HepG2 (cell line): Measurements from ENCODE around the gene DIP2C. TPM values are rescaled to one million over a fixed set of nuclear protein-coding genes. Genes with fewer than 3 reads are reported as not detected.

Experiments used
- ATAC-seq: fragments of 200-7000 bp; cut with Tn5 transposase; 3 replicates; pipeline ENCODE4 v1.9.1; 2020; ENCODE audit warnings: mild to moderate bottlenecking, moderate library complexity
- BruUV-seq: library from RNA; stranded (reverse); fragments of 400-500 nt; replicated peaks from 2 replicates; lab custom pipeline; 2021; lab: Mats Ljungman, UMichigan
- CTCF ChIA-PET: fragments of 300-600 bp; formaldehyde crosslinking; extraction: SDS; loops from one replicate; lab custom pipeline; 2021; ENCODE audit warnings: low total read pairs, inconsistent platforms, low intra/inter-chr PET ratio; lab: Yijun Ruan, JAX
- POLR2A ChIA-PET: fragments of 350-600 bp; sonication (Branson Sonifier 250); formaldehyde crosslinking; loops from one replicate; lab custom pipeline; 2020; ENCODE audit warnings: antibody characterized with exemption, inconsistent platforms; lab: Yijun Ruan, JAX
- DNase-seq: peaks from one replicate; pipeline ENCODE4 v3.0.0-alpha.2; 2015; ENCODE audit warnings: low spot score
- FAIRE-seq: peaks from 3 replicates; lab custom pipeline; 2011; peaks lifted over from hg19 to GRCh38; lab: Jason Lieb, UNC
- H2AFZ ChIP-seq: one replicate; pipeline ENCODE4 v1.6.1; 2011; ENCODE audit warnings: low read length, inconsistent platforms
- H3K27ac ChIP-seq: fragments of 300-600 bp; 3 replicates; pipeline ENCODE4 v1.8.0; 2011; ENCODE audit warnings: mixed run types, mild to moderate bottlenecking, mixed read lengths, low read length, inconsistent platforms; ENCODE audit not compliant: insufficient read depth; ENCODE audit errors: extremely low read length
- H3K27me3 ChIP-seq, 2 experiments: fragments of 200-600 bp in 1 of 2; 2 replicates in 1 of 2; 3 replicates in 1 of 2; pipeline versions ENCODE4 v1.6.0 to v1.8.0; 2011; ENCODE audit warnings: low read length in 2 of 2, mild to moderate bottlenecking in 2 of 2, moderate library complexity in 2 of 2, inconsistent platforms in 1 of 2; ENCODE audit not compliant: insufficient read depth in 2 of 2, control insufficient read depth in 1 of 2
- H3K36me3 ChIP-seq, 2 experiments: fragments of 200-600 bp in 1 of 2; replicated peaks in 1 of 2; 2 replicates in 1 of 2; 3 replicates in 1 of 2; pipeline versions ENCODE4 v1.5.1 to v1.8.0; 2011; ENCODE audit warnings: low read length in 2 of 2, inconsistent platforms in 1 of 2; ENCODE audit not compliant: insufficient read depth in 2 of 2, control insufficient read depth in 1 of 2
- H3K4me1 ChIP-seq: 2 replicates; pipeline ENCODE4 v1.5.1; 2012; ENCODE audit warnings: low read length, inconsistent platforms; ENCODE audit not compliant: insufficient read depth
- H3K4me2 ChIP-seq: 2 replicates; pipeline ENCODE4 v1.6.0; 2011; ENCODE audit warnings: low read depth, low read length, inconsistent platforms
- H3K4me3 ChIP-seq, 3 experiments: fragments of 200-600 bp in 1 of 3; sonication (generic), shearing (Covaris generic) in 1 of 3; replicated peaks in 1 of 3; 2 replicates each; pipeline ENCODE4 v1.5.1; 2011 to 2016; ENCODE audit warnings: low read length in 3 of 3, inconsistent platforms in 2 of 3, low read depth in 2 of 3, mild to moderate bottlenecking in 2 of 3, control low read depth in 1 of 3, mixed read lengths in 1 of 3; ENCODE audit not compliant: insufficient read depth in 1 of 3
- H3K79me2 ChIP-seq: one replicate; pipeline ENCODE4 v1.6.1; 2011; ENCODE audit warnings: low read length, inconsistent platforms; ENCODE audit not compliant: insufficient read depth
- H3K9ac ChIP-seq: 2 replicates; pipeline ENCODE4 v1.6.0; 2011; ENCODE audit warnings: mild to moderate bottlenecking, low read depth, low read length, inconsistent platforms; ENCODE audit not compliant: insufficient read depth
- H3K9me3 ChIP-seq: 2 replicates; pipeline ENCODE4 v1.5.1; 2012; ENCODE audit warnings: mild to moderate bottlenecking, low read length
- H4K20me1 ChIP-seq: 2 replicates; pipeline ENCODE4 v1.6.0; 2011; ENCODE audit warnings: inconsistent platforms, mild to moderate bottlenecking, low read length, moderate library complexity; ENCODE audit not compliant: insufficient read depth
- ETV6 ChIP-seq: sonication (generic); formaldehyde crosslinking; conservative IDR thresholded peaks from 2 replicates; pipeline ENCODE4 v1.4.0; 2020; ENCODE audit warnings: missing genetic modification reagents
- GABPA ChIP-seq, 2 experiments: IDR thresholded peaks; 2 replicates each; pipeline ENCODE4 v1.6.1; 2011 to 2016; ENCODE audit warnings: low read depth in 2 of 2, low read length in 1 of 2, missing biosample characterization in 1 of 2, missing genetic modification characterization in 1 of 2
- KLF11 ChIP-seq: IDR thresholded peaks from 2 replicates; pipeline ENCODE4 v1.6.1; 2016; ENCODE audit warnings: missing compliant biosample characterization
- NR2F2 ChIP-seq: IDR thresholded peaks from 2 replicates; pipeline ENCODE4 v1.6.1; 2012; ENCODE audit warnings: low read depth, inconsistent platforms, borderline replicate concordance
- RORA ChIP-seq: sonication (generic); formaldehyde crosslinking; IDR thresholded peaks from 2 replicates; pipeline ENCODE4 v1.5.0; 2020; ENCODE audit warnings: mild to moderate bottlenecking, missing genetic modification reagents, moderate library complexity
- SMARCE1 ChIP-seq: fragments of 450-650 bp; IDR thresholded peaks from 2 replicates; pipeline ENCODE4 v1.6.1; 2017; ENCODE audit warnings: borderline replicate concordance
- SNAPC2 ChIP-seq: sonication (generic); formaldehyde crosslinking; IDR thresholded peaks from 2 replicates; pipeline ENCODE4 v1.8.1; 2022; ENCODE audit warnings: mild to moderate bottlenecking, missing genetic modification reagents
- SSRP1 ChIP-seq: IDR thresholded peaks from 2 replicates; pipeline ENCODE4 v1.6.1; 2016; ENCODE audit warnings: control low read depth
- TSC22D2 ChIP-seq: sonication (generic); formaldehyde crosslinking; IDR thresholded peaks from 2 replicates; pipeline ENCODE4 v1.5.1; 2020; ENCODE audit warnings: missing genetic modification reagents, mild to moderate bottlenecking, borderline replicate concordance
- ZFP62 ChIP-seq: sonication (generic); formaldehyde crosslinking; IDR thresholded peaks from 2 replicates; pipeline ENCODE4 v1.4.0; 2020; ENCODE audit warnings: missing genetic modification reagents
- ZMAT3 ChIP-seq: sonication (generic); formaldehyde crosslinking; conservative IDR thresholded peaks from 2 replicates; pipeline ENCODE4 v1.7.0; 2021; ENCODE audit warnings: missing genetic modification reagents
- ZNF234 ChIP-seq: sonication (generic); formaldehyde crosslinking; conservative IDR thresholded peaks from 2 replicates; pipeline ENCODE4 v1.5.1; 2020; ENCODE audit warnings: mild to moderate bottlenecking, missing genetic modification reagents
- ZNF292 ChIP-seq: sonication (generic); formaldehyde crosslinking; IDR thresholded peaks from 2 replicates; pipeline ENCODE4 v1.8.1; 2022; ENCODE audit warnings: mild to moderate bottlenecking, low read depth, missing genetic modification reagents, borderline replicate concordance
- WGBS: methylation state at CpG from one replicate; pipeline ENCODE4 v1.1.6; 2017; ENCODE audit warnings: low lambda C conversion rate; 5-methylcytosine and 5-hydroxymethylcytosine counted together
- in situ Hi-C: cut with HindIII; loops from 2 replicates; pipeline ENCODE4 v1.10.0; 2017; ENCODE audit warnings: low pct_unique_long_range_greater_than_20kb; ENCODE audit not compliant: extremely low pct_ligation_motif_present
- intact Hi-C: fragments of 100-400 bp; cut with micrococcal nuclease; formaldehyde crosslinking; loops from one replicate; pipeline ENCODE4 v1.10.0; 2022; ENCODE audit not compliant: unreplicated experiment
- polyA plus RNA-seq, 8 experiments: library from polyadenylated mRNA; depleted of rRNA in 3 of 8; stranded (reverse) in 7 of 8; unstranded in 1 of 8; fragments of >200 nt; fragmentation: Illumina TruSeq in 4 of 8; extraction: Trizol in 4 of 8; gene quantifications; 2 replicates each; pipeline versions ENCODE4 v1.2.1 to v1.2.3, GENCODE V29; 2011 to 2016; ENCODE audit warnings: low read depth in 4 of 8, missing spikeins in 1 of 8, mixed read lengths in 1 of 8; ENCODE audit not compliant: insufficient read depth in 1 of 8
- total RNA-seq, 5 experiments: library from RNA; depleted of rRNA; stranded (reverse); fragments of >200 nt; fragmentation: Illumina TruSeq; extraction: Trizol; gene quantifications; 2 replicates each; pipeline ENCODE4 v1.2.3, GENCODE V29; 2016; ENCODE audit warnings: low read depth in 1 of 5
- TF ChIP-seq, protein P1 (sequence below): sonication (generic); formaldehyde crosslinking; IDR thresholded peaks from 2 replicates; pipeline ENCODE4 v1.4.0; 2020; ENCODE audit warnings: mild to moderate bottlenecking, missing genetic modification reagents
- TF ChIP-seq, protein P2 (sequence below): IDR thresholded peaks from 2 replicates; pipeline ENCODE4 v1.6.1; 2016; ENCODE audit warnings: missing compliant biosample characterization, missing genetic modification reagents, borderline replicate concordance
- TF ChIP-seq, protein P3 (sequence below): sonication (generic); formaldehyde crosslinking; conservative IDR thresholded peaks from 2 replicates; pipeline ENCODE4 v1.4.0; 2020; ENCODE audit warnings: mild to moderate bottlenecking, missing genetic modification reagents, moderate library complexity

Gene DIP2C
- total and polyA plus RNA-seq, 2 of the 13 experiments (the other 11 are each of a cell fraction or from before 2014, with no cell fraction given) = 2.2 to 2.7 TPM

DNA sequence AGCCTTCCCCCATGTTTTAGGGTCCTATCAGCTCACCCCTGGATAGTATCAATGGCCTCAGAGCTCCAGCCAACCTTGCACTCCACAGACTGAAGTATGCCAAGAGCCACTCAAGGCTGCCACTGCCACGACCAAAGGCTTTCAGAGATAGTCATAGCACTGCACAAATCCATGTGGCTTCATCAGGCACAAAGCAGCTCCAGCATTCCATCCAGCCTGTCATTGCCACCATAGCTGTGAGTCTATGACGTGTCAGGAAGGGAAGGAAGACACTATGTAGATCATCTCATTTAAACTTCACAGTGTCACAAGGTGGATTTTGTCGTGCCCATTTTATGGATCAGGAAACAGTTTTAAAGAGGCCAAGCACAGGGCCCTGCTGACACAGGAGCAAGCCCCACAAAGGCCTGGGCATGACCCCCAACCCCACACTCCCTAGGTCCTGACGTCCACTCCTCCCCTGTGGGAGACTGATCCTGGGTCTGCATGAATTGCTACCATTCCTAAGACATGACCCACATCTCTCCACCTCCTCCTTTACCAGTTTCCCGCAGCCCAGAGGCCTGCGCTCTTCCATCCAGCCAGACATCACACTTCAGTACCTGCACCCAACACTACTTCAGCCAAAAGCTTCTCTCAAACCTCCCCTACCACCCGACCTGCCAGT lies 119.4 kb downstream of the DIP2C start:
- no peaks in the 10 kb centered on the region for H3K27me3 ChIP-seq
- H3K9me3 ChIP-seq = no peaks in the 10 kb centered on the region
- POLR2A ChIA-PET = no interaction called here
- FAIRE-seq = no peak
- H3K4me1 ChIP-seq = peaks cover 12% of the 10 kb centered on the region
- no peak overlapping the region for H3K27ac ChIP-seq
- in situ Hi-C loops = no loop called here
- TF ChIP-seq, protein P1, sequence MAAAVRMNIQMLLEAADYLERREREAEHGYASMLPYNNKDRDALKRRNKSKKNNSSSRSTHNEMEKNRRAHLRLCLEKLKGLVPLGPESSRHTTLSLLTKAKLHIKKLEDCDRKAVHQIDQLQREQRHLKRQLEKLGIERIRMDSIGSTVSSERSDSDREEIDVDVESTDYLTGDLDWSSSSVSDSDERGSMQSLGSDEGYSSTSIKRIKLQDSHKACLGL = no peak
- no peak for TF ChIP-seq ZFP62
- TF ChIP-seq KLF11 (CRISPR knock-in tag) = no peak
- no peak for TF ChIP-seq ZNF234 (CRISPR knock-in tag)
- no peak for TF ChIP-seq ZNF292 (CRISPR knock-in tag)
- TF ChIP-seq ZMAT3 (CRISPR knock-in tag) = no peak
- no peak for TF ChIP-seq SSRP1 (CRISPR knock-in tag)
- no peak for TF ChIP-seq SNAPC2 (CRISPR knock-in tag)
- no peak for TF ChIP-seq ETV6 (CRISPR knock-in tag)
- no peak for TF ChIP-seq NR2F2
- TF ChIP-seq, protein P2, sequence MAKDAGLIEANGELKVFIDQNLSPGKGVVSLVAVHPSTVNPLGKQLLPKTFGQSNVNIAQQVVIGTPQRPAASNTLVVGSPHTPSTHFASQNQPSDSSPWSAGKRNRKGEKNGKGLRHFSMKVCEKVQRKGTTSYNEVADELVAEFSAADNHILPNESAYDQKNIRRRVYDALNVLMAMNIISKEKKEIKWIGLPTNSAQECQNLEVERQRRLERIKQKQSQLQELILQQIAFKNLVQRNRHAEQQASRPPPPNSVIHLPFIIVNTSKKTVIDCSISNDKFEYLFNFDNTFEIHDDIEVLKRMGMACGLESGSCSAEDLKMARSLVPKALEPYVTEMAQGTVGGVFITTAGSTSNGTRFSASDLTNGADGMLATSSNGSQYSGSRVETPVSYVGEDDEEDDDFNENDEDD (CRISPR knock-in tag) = no peak
- TF ChIP-seq RORA (CRISPR knock-in tag) = no peak
- TF ChIP-seq SMARCE1 = no peak
- TF ChIP-seq GABPA (IDR thresholded peaks at IDR 0.05; ENCODE audit: low read depth, low read length) = no peak
- TF ChIP-seq GABPA (CRISPR knock-in tag; IDR thresholded peaks at IDR 0.05; ENCODE audit: low read depth) = no peak
- no peak for TF ChIP-seq TSC22D2
- TF ChIP-seq, protein P3, sequence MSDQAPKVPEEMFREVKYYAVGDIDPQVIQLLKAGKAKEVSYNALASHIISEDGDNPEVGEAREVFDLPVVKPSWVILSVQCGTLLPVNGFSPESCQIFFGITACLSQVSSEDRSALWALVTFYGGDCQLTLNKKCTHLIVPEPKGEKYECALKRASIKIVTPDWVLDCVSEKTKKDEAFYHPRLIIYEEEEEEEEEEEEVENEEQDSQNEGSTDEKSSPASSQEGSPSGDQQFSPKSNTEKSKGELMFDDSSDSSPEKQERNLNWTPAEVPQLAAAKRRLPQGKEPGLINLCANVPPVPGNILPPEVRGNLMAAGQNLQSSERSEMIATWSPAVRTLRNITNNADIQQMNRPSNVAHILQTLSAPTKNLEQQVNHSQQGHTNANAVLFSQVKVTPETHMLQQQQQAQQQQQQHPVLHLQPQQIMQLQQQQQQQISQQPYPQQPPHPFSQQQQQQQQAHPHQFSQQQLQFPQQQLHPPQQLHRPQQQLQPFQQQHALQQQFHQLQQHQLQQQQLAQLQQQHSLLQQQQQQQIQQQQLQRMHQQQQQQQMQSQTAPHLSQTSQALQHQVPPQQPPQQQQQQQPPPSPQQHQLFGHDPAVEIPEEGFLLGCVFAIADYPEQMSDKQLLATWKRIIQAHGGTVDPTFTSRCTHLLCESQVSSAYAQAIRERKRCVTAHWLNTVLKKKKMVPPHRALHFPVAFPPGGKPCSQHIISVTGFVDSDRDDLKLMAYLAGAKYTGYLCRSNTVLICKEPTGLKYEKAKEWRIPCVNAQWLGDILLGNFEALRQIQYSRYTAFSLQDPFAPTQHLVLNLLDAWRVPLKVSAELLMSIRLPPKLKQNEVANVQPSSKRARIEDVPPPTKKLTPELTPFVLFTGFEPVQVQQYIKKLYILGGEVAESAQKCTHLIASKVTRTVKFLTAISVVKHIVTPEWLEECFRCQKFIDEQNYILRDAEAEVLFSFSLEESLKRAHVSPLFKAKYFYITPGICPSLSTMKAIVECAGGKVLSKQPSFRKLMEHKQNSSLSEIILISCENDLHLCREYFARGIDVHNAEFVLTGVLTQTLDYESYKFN (CRISPR knock-in tag) = no peak
- CTCF ChIA-PET = no interaction called here
- H3K9ac ChIP-seq = no peak overlapping the region
- H2AFZ ChIP-seq = no peak overlapping the region
- no peak for DNase-seq
- no peaks in the 10 kb centered on the region for H3K36me3 ChIP-seq
- H4K20me1 ChIP-seq = no peaks in the 10 kb centered on the region
- H3K79me2 ChIP-seq = no peaks in the 10 kb centered on the region
- BruUV-seq = no TSS peak
- intact Hi-C loops = loop anchor here (5.0 kb wide), 1 partner anchor 222 kb away; no protein-coding TSS in a partner anchor
- H3K4me3 ChIP-seq = no peak overlapping the region
- H3K4me2 ChIP-seq = no peak overlapping the region
- no peak for ATAC-seq
- WGBS = 75% methylated on average over 7 of the region's 7 CpGs
